GM12801 (cell line): Measurements from ENCODE around the gene PFKM.

Source experiments
- TF ChIP-seq, protein P1 (sequence below): IDR thresholded peaks from one replicate; pipeline ENCODE4 v1.5.1; 2011; ENCODE audit warnings: control low read depth; ENCODE audit not compliant: insufficient read length; ENCODE audit errors: extremely low read depth

Gene PFKM

DNA sequence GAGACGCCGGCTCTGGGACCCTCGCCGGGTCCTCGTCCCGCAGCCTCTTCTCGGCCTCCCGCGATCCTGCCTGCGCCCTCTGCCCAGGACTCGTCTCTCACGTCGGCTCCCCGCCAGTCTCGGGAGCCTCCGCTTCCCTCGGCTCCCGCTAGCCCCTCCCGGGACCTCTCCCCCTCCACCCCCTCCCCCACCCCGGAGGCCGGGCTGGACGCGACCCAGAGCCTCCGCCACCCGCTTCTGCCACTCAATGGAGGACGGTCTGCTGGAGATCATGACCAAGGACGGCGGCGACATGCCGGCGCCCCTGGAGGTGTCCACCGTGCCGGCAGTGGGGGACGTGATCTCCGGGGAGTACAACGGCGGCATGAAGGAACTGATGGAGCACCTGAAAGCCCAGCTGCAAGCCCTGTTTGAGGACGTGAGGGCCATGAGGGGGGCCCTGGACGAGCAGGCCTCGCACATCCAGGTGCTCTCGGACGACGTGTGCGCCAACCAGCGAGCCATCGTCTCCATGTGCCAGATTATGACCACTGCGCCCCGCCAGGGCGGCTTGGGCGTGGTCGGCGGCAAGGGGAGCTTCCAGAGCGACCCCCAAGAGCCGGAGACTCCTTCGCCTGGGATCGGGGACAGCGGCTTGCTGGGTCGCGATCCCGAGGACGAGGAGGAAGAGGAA lies 64.8 kb downstream of the PFKM start:
- TF ChIP-seq, protein P1, sequence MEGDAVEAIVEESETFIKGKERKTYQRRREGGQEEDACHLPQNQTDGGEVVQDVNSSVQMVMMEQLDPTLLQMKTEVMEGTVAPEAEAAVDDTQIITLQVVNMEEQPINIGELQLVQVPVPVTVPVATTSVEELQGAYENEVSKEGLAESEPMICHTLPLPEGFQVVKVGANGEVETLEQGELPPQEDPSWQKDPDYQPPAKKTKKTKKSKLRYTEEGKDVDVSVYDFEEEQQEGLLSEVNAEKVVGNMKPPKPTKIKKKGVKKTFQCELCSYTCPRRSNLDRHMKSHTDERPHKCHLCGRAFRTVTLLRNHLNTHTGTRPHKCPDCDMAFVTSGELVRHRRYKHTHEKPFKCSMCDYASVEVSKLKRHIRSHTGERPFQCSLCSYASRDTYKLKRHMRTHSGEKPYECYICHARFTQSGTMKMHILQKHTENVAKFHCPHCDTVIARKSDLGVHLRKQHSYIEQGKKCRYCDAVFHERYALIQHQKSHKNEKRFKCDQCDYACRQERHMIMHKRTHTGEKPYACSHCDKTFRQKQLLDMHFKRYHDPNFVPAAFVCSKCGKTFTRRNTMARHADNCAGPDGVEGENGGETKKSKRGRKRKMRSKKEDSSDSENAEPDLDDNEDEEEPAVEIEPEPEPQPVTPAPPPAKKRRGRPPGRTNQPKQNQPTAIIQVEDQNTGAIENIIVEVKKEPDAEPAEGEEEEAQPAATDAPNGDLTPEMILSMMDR, result no peak

DNA sequence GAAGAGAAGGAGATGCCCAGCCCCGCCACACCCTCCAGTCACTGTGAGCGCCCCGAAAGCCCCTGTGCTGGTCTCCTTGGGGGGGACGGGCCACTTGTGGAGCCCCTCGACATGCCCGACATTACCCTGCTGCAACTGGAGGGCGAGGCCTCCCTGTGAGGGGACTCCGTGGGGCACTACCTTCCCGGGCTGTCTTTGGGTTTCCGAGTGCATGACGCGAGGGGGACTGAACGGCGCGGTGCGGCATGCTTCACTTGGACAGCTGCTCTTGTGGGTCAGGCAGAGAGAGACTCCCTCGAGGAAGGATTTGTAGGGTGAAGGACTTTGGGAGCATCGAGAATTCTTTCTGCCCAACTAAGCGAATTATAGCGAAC lies 65.4 kb downstream of the PFKM start:
- TF ChIP-seq, protein P1, result no peak

DNA sequence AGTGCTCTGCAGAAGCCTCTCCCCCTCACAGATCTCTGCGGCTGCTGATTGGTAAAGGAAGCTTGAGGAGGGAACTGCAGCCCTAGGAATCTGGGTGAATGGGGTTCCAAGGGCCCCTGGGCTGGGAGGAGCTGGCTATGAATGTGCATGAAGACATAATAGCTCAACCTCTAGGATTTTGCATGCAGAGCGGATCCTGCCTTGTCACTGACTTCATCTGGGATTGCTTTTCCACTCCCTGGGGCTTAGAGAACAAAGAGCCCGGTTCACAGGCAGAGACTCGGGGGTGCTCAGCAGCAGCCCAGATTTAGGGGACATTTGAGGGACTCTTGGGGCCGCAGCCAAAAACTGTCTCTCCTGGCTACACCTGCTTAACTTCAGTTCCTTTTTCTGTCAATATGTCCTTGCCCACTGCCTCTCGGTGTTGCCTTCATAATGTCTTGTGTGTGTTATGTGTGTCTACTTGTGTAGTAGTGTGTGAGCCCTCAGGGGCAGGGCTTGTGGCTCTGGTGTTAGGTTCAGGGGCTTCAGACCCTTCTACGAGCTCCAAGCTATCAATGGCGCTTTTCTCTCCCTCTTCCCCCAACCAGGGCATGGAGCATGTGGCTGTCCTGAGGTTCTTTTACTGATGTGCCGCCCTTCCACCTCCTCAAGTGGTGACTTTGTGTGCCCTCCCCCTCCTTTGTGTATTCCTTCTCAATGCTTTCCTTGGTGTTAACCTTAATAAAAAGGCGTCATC lies 66.2 kb downstream of the PFKM start:
- TF ChIP-seq, protein P1, result no peak

DNA sequence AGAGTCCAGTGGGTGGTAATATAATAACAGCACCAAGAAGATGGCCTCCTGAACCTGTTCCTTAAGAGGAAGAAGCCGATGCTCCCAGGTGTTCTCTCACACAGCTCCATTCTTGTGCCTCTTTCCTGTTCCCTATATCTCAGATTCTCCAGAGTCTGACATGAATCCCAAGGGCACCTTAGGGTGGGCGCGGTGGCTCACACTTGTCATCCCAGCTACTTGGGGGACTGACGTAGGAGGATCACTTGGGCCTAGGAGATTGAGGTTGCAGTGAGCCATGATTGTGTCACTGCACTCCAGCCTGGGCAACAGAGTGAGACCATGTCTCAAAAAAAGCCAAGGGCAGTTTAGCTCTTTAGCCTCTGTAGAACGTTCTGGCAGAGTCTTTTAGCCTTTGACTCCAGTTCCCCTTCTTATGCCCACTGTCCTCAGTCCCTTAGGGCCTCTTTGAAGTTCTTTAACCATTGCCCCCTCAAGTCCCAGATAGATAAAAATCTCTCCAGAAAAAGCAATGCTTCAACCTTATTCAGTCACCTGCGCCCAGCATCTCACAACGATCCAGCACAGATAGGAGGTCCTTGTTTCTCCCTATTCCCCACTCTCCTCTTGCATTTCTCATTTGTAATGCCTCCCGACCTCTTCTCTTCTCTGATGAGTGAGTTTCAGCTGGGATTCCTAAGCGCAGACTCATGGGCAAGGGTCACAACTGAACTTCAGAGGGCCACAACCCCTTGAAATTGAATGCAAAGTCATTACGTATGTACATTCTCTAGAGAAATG lies 68.9 kb downstream of the PFKM start:
- TF ChIP-seq, protein P1, result no peak

DNA sequence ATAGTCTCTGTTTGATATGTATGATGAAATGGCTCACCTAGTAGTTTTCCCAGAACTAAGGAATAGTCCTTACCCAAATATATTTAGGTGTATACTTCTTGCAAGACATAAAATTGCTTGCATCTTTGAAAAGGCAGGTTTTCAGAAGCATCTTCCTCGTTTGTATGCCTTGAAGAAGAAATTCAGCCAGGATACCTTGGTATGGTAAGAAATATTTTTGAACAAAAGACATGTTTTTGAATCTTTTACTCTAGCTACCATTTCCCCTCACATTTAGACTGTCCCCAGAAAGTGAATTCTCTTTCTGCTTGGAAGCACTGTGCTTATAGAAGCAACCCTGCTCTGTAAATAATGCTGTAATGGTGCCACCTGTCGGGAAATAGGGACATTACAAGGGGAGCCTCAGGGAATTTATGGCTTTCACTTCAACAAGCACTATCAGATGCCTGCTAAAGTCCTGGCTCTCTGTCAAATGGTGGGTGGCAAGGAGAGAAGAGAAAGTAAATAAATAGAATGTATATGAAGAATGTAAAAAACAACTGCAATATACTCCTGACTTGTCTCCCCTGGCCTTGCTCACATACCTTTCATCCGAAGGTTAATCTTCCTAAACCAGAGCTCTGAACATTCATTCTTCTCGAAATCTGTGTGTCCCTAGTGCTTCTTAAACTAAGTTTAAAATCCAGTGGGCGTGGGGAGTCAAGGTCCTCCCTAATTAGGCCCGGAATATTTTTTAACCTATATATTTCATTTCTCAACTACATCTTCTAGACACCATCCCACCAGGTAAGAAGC lies 70.4 kb downstream of the PFKM start:
- TF ChIP-seq, protein P1, result peak; percentile 69

DNA sequence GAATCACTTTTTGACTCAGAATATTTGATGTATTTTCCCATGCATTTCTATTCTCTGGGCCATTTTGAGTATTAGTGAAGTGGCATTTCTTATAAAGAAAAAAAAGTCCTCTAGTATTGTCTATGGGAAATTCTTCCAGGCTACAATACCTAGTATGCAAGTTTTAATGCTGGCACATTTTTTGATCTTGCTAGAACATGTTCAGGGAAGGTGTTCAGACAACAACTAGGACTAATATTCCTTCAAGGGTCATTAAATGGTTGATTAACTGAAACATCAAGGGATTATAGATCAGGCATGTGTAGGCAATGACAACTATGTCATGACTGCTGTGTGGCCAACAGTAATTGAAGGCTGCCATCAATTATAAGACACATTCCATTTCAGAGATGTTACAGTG lies 71.9 kb downstream of the PFKM start:
- TF ChIP-seq, protein P1, result no peak

DNA sequence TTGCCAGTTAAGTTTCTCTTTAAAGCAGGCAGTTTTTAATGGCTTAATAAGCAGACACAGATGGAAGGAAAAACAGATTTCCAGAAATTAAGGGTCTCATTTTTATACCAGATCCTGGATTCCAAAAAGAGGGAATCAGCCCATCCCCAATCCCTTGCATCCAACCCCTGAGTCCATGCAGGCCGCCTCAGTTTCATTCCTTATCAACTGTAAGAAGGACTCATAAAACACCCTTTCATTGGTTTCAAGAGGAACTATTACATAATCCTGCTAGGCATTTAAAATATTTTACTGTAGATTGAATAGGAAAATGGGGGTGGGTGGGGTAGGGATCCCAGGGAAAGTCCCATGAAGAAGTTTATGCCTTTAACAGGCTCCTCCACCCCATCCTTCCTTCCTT lies 73.7 kb downstream of the PFKM start:
- TF ChIP-seq, protein P1, result no peak
